ENCODE measurements around the gene NOS1.

GRCh38 chr12:117226505-117226904 is 134.9 kb downstream of the NOS1 start:
- TF ChIP-seq CTCF (IDR thresholded peaks at IDR 0.05) (no peak), POLR2AphosphoS5 (IDR thresholded peaks at IDR 0.05) (no peak), POLR2A (IDR thresholded peaks at IDR 0.05) (no peak)

Data from suprapubic skin (tissue), 4 donors.